HAP-1 (cell line): Measurements from ENCODE around the gene COA8.

ENCODE experiments used
- DNase-seq, 2 experiments: peaks; one replicate each; pipeline ENCODE4 v3.0.0-alpha.2; 2016 to 2020; ENCODE audit warnings: low spot score in 2 of 2
- H3K27me3 ChIP-seq: fragments of 250-450 bp; sonication (Bioruptor Pico); 2 replicates; pipeline ENCODE4 v1.5.1; 2020; ENCODE audit warnings: low read depth, mild to moderate bottlenecking, moderate library complexity
- H3K36me3 ChIP-seq: fragments of 250-450 bp; sonication (Bioruptor Pico); replicated peaks from 2 replicates; pipeline ENCODE4 v1.5.1; 2020; ENCODE audit warnings: mild to moderate bottlenecking
- H3K4me1 ChIP-seq: fragments of 250-450 bp; sonication (Bioruptor Pico); 2 replicates; pipeline ENCODE4 v1.5.1; 2020; ENCODE audit warnings: mild to moderate bottlenecking
- H3K4me3 ChIP-seq: fragments of 250-450 bp; sonication (Bioruptor Pico); 2 replicates; pipeline ENCODE4 v1.5.1; 2020; ENCODE audit warnings: mild to moderate bottlenecking, moderate library complexity
- H3K9me3 ChIP-seq: fragments of 250-450 bp; sonication (Bioruptor Pico); 2 replicates; pipeline ENCODE4 v1.5.1; 2020; ENCODE audit warnings: mild to moderate bottlenecking, moderate library complexity
- in situ Hi-C: fragments of 300-500 bp; cut with MboI; formaldehyde crosslinking; loops from 3 replicates; pipeline ENCODE4 v1.14.3; 2020; ENCODE audit warnings: low sequenced_read_pairs, inconsistent platforms, mixed read lengths

The COA8 gene

DNA sequence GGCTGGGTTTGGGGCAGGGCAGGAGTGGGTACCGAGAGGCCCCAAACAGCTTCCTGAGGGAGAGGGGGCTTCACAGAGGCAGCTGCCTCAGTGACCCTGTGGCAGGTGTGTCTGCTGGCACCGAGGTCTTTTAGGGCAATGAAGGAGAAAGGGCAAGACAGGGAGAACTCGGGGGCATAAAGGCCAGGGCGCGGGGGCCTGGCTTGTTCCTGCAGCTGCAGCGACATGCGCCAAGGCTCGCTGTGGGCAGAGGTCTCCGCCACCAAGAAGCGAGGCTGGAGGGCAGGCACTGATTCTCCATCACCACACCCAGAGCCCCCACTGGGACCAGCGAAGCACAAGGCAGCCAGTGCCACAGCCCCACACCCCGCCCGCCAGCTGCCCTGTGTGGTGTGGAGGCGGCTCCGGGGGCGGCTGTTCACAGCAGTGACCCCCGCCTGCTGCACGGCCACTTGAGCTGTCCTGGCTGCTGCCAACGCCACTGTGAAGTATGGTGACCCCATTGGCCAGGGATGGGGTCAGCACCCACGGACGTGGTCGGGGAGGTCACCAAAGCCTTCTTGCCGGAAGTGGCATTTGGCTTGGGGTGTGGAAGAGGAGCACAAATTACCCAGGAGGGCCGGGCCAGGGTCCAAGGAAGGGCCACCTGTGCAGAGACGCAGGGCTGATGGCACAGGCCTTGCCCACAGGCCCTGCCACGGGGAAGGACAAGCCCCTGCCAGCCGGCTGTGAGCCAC lies 16.7 kb upstream of the COA8 start:
- in situ Hi-C loops, result no loop called here
- Histone ChIP-seq H3K36me3 (no peaks in the 10 kb centered on the region), H3K4me1 (peaks cover 13% of the 10 kb centered on the region), H3K27me3 (no peaks in the 10 kb centered on the region), H3K9me3 (no peaks in the 10 kb centered on the region), H3K4me3 (no peak overlapping the region)
- DNase-seq, result no peak

GRCh38 chr14:103546652-103547454 lies 15.9 kb upstream of the COA8 start:
- no peaks in the 10 kb centered on the region for H3K9me3 ChIP-seq
- H3K36me3 ChIP-seq, result no peaks in the 10 kb centered on the region
- peaks cover 13% of the 10 kb centered on the region for H3K4me1 ChIP-seq
- DNase-seq, result peak in 1 of 2 experiments; percentile 86
- no peak overlapping the region for H3K4me3 ChIP-seq
- no peaks in the 10 kb centered on the region for H3K27me3 ChIP-seq
- in situ Hi-C loops, result no loop called here

GRCh38 chr14:103547455-103547940 lies 15.3 kb upstream of the COA8 start:
- DNase-seq, result no peak
- no peak overlapping the region for H3K4me3 ChIP-seq
- H3K36me3 ChIP-seq, result no peaks in the 10 kb centered on the region
- peaks cover 9% of the 10 kb centered on the region for H3K4me1 ChIP-seq
- H3K27me3 ChIP-seq, result no peaks in the 10 kb centered on the region
- in situ Hi-C loops, result no loop called here
- no peaks in the 10 kb centered on the region for H3K9me3 ChIP-seq

GRCh38 chr14:103547941-103548462 lies 14.8 kb upstream of the COA8 start:
- Histone ChIP-seq H3K36me3 (no peaks in the 10 kb centered on the region), H3K4me1 (peaks cover 4% of the 10 kb centered on the region), H3K27me3 (no peaks in the 10 kb centered on the region), H3K9me3 (no peaks in the 10 kb centered on the region), H3K4me3 (no peak overlapping the region)
- in situ Hi-C loops, result no loop called here
- DNase-seq, result no peak

DNA sequence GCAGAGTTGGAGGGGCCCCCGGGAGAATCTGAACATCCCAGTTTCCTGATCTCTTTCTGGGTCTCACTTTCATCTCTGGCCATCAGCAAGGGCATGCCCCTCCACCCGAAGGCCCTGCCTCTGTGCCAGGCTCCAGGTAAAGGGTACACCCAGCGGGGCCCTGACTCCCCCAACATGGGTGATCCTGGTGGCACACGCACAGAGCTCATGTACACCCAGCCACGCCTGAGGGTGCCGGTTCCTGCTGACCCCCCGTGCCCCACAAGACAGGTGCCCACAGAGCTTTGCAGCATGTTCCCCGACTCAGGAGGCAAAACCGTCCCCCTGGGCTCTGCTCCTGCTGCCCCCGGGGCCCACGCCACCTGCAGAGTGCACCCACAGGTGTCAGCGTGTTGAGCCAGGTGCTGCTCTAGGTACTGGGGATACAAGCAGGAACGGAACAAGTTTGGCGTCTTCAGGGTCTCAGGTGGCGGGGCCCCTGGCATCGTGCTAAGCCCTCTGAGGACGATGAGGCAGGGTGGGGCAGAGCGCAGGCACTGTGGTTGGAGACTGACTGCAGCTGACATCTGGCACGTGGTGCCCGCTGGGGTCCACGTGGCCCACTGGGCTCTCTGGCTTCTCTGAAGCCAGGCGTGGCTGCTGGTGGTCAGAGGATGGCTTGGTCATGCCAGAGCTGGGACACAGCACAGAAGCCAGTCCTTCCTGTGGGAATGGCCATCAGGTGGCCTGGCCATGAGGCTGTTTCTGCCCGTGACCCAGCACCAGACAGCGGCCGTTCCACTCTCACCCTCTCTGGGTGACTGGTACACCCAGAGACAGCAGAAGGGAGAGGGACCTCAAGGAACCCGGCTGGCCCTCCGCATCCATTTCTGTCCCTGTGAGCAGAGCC lies 14.1 kb upstream of the COA8 start:
- no peaks in the 10 kb centered on the region for H3K27me3 ChIP-seq
- in situ Hi-C loops, result no loop called here

GRCh38 chr14:103549361-103550311 lies 13.1 kb upstream of the COA8 start:
- in situ Hi-C loops, result no loop called here
- Histone ChIP-seq H3K27me3 (no peaks in the 10 kb centered on the region), H3K36me3 (no peaks in the 10 kb centered on the region), H3K9me3 (no peaks in the 10 kb centered on the region), H3K4me3 (no peak overlapping the region), H3K4me1 (no peaks in the 10 kb centered on the region)
- no peak for DNase-seq

More for the DNA sequence above, 14.1 kb upstream of the COA8 start:
- no peak for DNase-seq
- Histone ChIP-seq H3K9me3 (no peaks in the 10 kb centered on the region), H3K4me3 (no peak overlapping the region), H3K36me3 (no peaks in the 10 kb centered on the region), H3K4me1 (no peaks in the 10 kb centered on the region)

GRCh38 chr14:103550451-103551337 lies 12.1 kb upstream of the COA8 start:
- in situ Hi-C loops, result no loop called here
- H3K9me3 ChIP-seq, result no peaks in the 10 kb centered on the region
- H3K4me1 ChIP-seq, result no peaks in the 10 kb centered on the region
- no peaks in the 10 kb centered on the region for H3K36me3 ChIP-seq
- DNase-seq, result no peak
- no peak overlapping the region for H3K4me3 ChIP-seq
- H3K27me3 ChIP-seq, result no peaks in the 10 kb centered on the region

DNA sequence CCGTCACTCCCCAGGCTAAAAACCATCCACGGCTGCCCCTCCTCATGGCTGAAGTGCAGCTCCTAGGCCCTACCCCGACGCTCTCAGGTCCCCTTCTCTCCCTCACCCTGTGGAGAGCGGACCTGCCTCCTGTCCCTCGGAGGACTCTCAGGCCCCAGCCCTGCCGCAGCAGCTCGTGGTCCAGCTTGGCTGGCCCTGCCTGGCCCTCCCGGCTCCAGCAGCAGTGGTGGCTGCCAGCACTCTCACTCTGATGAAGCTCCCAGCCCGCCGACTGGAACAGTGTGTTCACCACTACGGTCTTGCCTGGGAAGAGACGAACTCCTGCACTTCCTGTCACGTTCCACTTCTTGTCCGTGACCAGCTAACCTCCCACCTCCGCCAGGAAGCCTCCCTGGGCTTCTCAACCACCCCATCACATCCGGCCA lies 11.4 kb upstream of the COA8 start:
- DNase-seq, result no peak
- no peaks in the 10 kb centered on the region for H3K4me1 ChIP-seq

GRCh38 chr14:103552011-103552845 lies 10.5 kb upstream of the COA8 start:
- no peaks in the 10 kb centered on the region for H3K36me3 ChIP-seq
- no peaks in the 10 kb centered on the region for H3K27me3 ChIP-seq
- no peak overlapping the region for H3K4me3 ChIP-seq
- peaks cover 2% of the 10 kb centered on the region; the same call in 1 of the 2 replicates for H3K4me1 ChIP-seq
- H3K9me3 ChIP-seq, result no peaks in the 10 kb centered on the region
- DNase-seq, result no peak
- in situ Hi-C loops, result no loop called here

More for the DNA sequence above, 11.4 kb upstream of the COA8 start:
- no peaks in the 10 kb centered on the region for H3K36me3 ChIP-seq
- no peaks in the 10 kb centered on the region for H3K27me3 ChIP-seq
- H3K9me3 ChIP-seq, result no peaks in the 10 kb centered on the region
- no peak overlapping the region for H3K4me3 ChIP-seq
- in situ Hi-C loops, result no loop called here

GRCh38 chr14:103552846-103553210 lies 9.9 kb upstream of the COA8 start:
- Histone ChIP-seq H3K9me3 (no peaks in the 10 kb centered on the region), H3K27me3 (no peaks in the 10 kb centered on the region), H3K36me3 (no peaks in the 10 kb centered on the region), H3K4me1 (peaks cover 8% of the 10 kb centered on the region), H3K4me3 (no peak overlapping the region)
- in situ Hi-C loops, result no loop called here
- DNase-seq, result no peak

DNA sequence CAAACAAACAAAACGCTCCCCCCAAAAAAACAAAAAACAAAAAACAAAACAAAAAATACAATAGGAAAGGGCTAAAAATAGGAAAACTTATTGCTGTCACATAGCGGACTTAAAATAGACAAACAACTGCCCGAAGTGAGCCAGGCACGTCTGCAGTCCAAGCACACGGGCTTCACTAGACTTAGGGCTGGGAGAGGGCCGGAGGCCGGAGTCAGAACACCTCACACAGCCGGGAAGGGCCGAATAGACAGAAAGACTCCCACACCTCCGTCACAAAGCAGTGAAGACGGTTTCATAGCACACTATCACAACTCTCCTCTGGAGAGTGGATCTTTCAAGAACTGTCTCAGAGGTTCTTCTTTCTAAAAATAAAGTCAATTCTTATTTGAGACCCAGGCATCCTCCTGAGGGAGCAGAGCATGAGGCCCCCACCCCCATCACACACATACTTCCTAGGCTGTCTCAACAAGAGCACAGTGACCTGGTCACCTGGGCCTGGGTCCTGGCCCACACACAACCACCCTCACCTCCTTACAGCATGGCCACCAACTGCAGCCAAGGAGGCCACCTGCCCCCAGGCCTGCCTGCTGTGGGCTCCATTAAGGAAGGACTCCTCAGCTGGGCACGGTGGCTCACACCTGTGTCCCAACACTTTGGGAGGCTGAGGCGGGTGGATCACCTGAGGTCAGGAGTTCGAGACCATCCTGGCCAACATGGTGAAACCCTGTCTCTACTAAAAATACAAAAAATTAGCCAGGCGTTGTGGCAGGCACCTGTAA lies 7.0 kb upstream of the COA8 start:
- in situ Hi-C loops, result no loop called here
- DNase-seq, result no peak
- Histone ChIP-seq H3K9me3 (no peaks in the 10 kb centered on the region), H3K27me3 (no peaks in the 10 kb centered on the region), H3K36me3 (peaks cover 17% of the 10 kb centered on the region), H3K4me3 (no peak overlapping the region), H3K4me1 (peaks cover 8% of the 10 kb centered on the region)
